Measurements from ENCODE around the gene ADAMTS2. TPM values are rescaled to one million over a fixed set of nuclear protein-coding genes. Genes with fewer than 3 reads are reported as not detected.
A peak's percentile ranks its signal among the peaks of the same experiment; 100 is the strongest.

The ADAMTS2 gene
- total and polyA plus RNA-seq, 2 of the 8 experiments (the other 6 are each of a cell fraction or from before 2014, with no cell fraction given) = 6.6 to 7.3 TPM

GRCh38 chr5:179267671-179268083 is 77.6 kb downstream of the ADAMTS2 start:
- H3K23me2 ChIP-seq (ENCODE audit: low read depth, low read length) = no peaks in the 10 kb centered on the region
- WGBS, 2 experiments (ENCODE audit: extremely low coverage in 1 of 2, insufficient coverage in 1 of 2, insufficient read length in 1 of 2, insufficient replicate concordance in 2 of 2, low coverage in 1 of 2, low lambda C conversion rate in 2 of 2, missing lambda C conversion rate in 1 of 2) = 85% methylated on average over 9 of the region's 10 CpGs; no CpG with 5 or more reads in 1 of the 2 experiments
- no peak overlapping the region for H2BK5ac ChIP-seq (ENCODE audit: low read depth, low read length)
- H2BK15ac ChIP-seq (ENCODE audit: low read length) = no peak overlapping the region
- no peak overlapping the region for H3K9ac ChIP-seq (replicated peaks in 1 of 4; ENCODE audit: extremely low read depth in 1 of 4, low read depth in 3 of 4, low read length in 3 of 4)
- no peak overlapping the region; the same call in 1 of the 2 replicates for H2AK5ac ChIP-seq (ENCODE audit: low read depth, low read length)
- H3K4me3 ChIP-seq (ENCODE audit: extremely low read depth in 1 of 4, insufficient read depth in 2 of 4, low read depth in 3 of 4, low read length in 4 of 4) = no peak overlapping the region
- H3K79me1 ChIP-seq (ENCODE audit: low read depth, low read length) = no peaks in the 10 kb centered on the region
- H4K91ac ChIP-seq (replicated peaks; ENCODE audit: insufficient read length, low read length) = no peak overlapping the region
- H3K4me1 ChIP-seq (replicated peaks in 1 of 4; ENCODE audit: control insufficient read depth in 3 of 4, insufficient read depth in 4 of 4, low read length in 3 of 4) = peaks cover 0 to 17% (median 10%) of the 10 kb centered on the region in 4 experiments; a peak in 6 of 7 replicates
- no peak overlapping the region for H3K4ac ChIP-seq (replicated peaks; ENCODE audit: insufficient read length, low read depth, low read length)
- H2BK120ac ChIP-seq (replicated peaks; ENCODE audit: low read depth, low read length) = no peak overlapping the region
- no peak overlapping the region for H2AFZ ChIP-seq (ENCODE audit: low read length)
- ChIA-PET CTCF (ENCODE audit: partially characterized antibody) (interaction anchor here (0.9 to 8.3 kb wide), 9 partner anchors 13 to 226 kb away, joined by 3 to 94 read pairs (median 4); no protein-coding TSS in a partner anchor), POLR2A (ENCODE audit: partially characterized antibody) (interaction anchor here (0.6 kb wide), 1 partner anchor 923 kb away, joined by 3 read pairs; no protein-coding TSS in a partner anchor)
- H4K8ac ChIP-seq (ENCODE audit: extremely low read depth, insufficient read depth, low read length) = no peak overlapping the region
- H3K27me3 ChIP-seq (replicated peaks in 1 of 4; ENCODE audit: control insufficient read depth in 3 of 4, extremely low read depth in 1 of 4, insufficient read depth in 3 of 4, low read length in 3 of 4) = no peaks in the 10 kb centered on the region
- no peak overlapping the region for H2BK12ac ChIP-seq (ENCODE audit: low read depth, low read length)
- no peak overlapping the region for H2BK20ac ChIP-seq (ENCODE audit: low read length)
- H3K14ac ChIP-seq (ENCODE audit: insufficient read length) = no peak overlapping the region
- no peak overlapping the region for H3K18ac ChIP-seq (ENCODE audit: extremely low read depth, low read length)
- no peak overlapping the region for H3K23ac ChIP-seq (ENCODE audit: insufficient read length)
- H3K79me2 ChIP-seq (ENCODE audit: control insufficient read depth in 1 of 2, insufficient read depth in 2 of 2, low read length in 2 of 2) = no peaks in the 10 kb centered on the region
- H4K20me1 ChIP-seq (replicated peaks in 1 of 2; ENCODE audit: control insufficient read depth in 1 of 2, insufficient read depth in 2 of 2, low read length in 2 of 2) = no peaks in the 10 kb centered on the region
- H3K4me2 ChIP-seq (ENCODE audit: insufficient read depth in 1 of 2, low read depth in 2 of 2, low read length in 2 of 2) = no peak overlapping the region
- no peaks in the 10 kb centered on the region for H3K9me3 ChIP-seq (ENCODE audit: insufficient read depth in 2 of 2, low read depth in 1 of 2, low read length in 1 of 2)
- no peaks in the 10 kb centered on the region for H3K36me3 ChIP-seq (ENCODE audit: control insufficient read depth in 2 of 4, insufficient read depth in 4 of 4, low read length in 3 of 4)
- no peak overlapping the region for H3K27ac ChIP-seq (ENCODE audit: low read depth, low read length)
- no peak overlapping the region for H4K5ac ChIP-seq (ENCODE audit: insufficient read length, low read depth, low read length)
- no peak overlapping the region for H3K56ac ChIP-seq (replicated peaks; ENCODE audit: insufficient read length, low read depth, low read length)
- no peak for FAIRE-seq
- peak in 1 of 2 experiments; percentile 36 for DNase-seq (ENCODE audit: low read depth in 1 of 2, low spot score in 2 of 2)
- TF ChIP-seq YY1 (IDR thresholded peaks at IDR 0.05; ENCODE audit: low read depth, low read length) = no peak
- TF ChIP-seq TAF1 (IDR thresholded peaks at IDR 0.05; ENCODE audit: low read depth, low read length) = no peak
